HepG2 (cell line): ENCODE results near the gene RPL23. TPM values are rescaled to one million over a fixed set of nuclear protein-coding genes. Genes with fewer than 3 reads are reported as not detected.

ENCODE experiments used
- ATAC-seq: fragments of 200-7000 bp; cut with Tn5 transposase; 3 replicates; pipeline ENCODE4 v1.9.1; 2020; ENCODE audit warnings: mild to moderate bottlenecking, moderate library complexity
- BruUV-seq: library from RNA; stranded (reverse); fragments of 400-500 nt; replicated peaks from 2 replicates; lab custom pipeline; 2021; lab: Mats Ljungman, UMichigan
- CTCF ChIA-PET: fragments of 300-600 bp; formaldehyde crosslinking; extraction: SDS; loops from one replicate; lab custom pipeline; 2021; ENCODE audit warnings: low total read pairs, inconsistent platforms, low intra/inter-chr PET ratio; lab: Yijun Ruan, JAX
- POLR2A ChIA-PET: fragments of 350-600 bp; sonication (Branson Sonifier 250); formaldehyde crosslinking; loops from one replicate; lab custom pipeline; 2020; ENCODE audit warnings: antibody characterized with exemption, inconsistent platforms; lab: Yijun Ruan, JAX
- DNase-seq: peaks from one replicate; pipeline ENCODE4 v3.0.0-alpha.2; 2015; ENCODE audit warnings: low spot score
- FAIRE-seq: peaks from 3 replicates; lab custom pipeline; 2011; peaks lifted over from hg19 to GRCh38; lab: Jason Lieb, UNC
- H2AFZ ChIP-seq: one replicate; pipeline ENCODE4 v1.6.1; 2011; ENCODE audit warnings: low read length, inconsistent platforms
- H3K27ac ChIP-seq: fragments of 300-600 bp; 3 replicates; pipeline ENCODE4 v1.8.0; 2011; ENCODE audit warnings: mixed run types, mild to moderate bottlenecking, mixed read lengths, low read length, inconsistent platforms; ENCODE audit not compliant: insufficient read depth; ENCODE audit errors: extremely low read length
- H3K27me3 ChIP-seq, 2 experiments: fragments of 200-600 bp in 1 of 2; 2 replicates in 1 of 2; 3 replicates in 1 of 2; pipeline versions ENCODE4 v1.6.0 to v1.8.0; 2011; ENCODE audit warnings: low read length in 2 of 2, mild to moderate bottlenecking in 2 of 2, moderate library complexity in 2 of 2, inconsistent platforms in 1 of 2; ENCODE audit not compliant: insufficient read depth in 2 of 2, control insufficient read depth in 1 of 2
- H3K36me3 ChIP-seq, 2 experiments: fragments of 200-600 bp in 1 of 2; replicated peaks in 1 of 2; 2 replicates in 1 of 2; 3 replicates in 1 of 2; pipeline versions ENCODE4 v1.5.1 to v1.8.0; 2011; ENCODE audit warnings: low read length in 2 of 2, inconsistent platforms in 1 of 2; ENCODE audit not compliant: insufficient read depth in 2 of 2, control insufficient read depth in 1 of 2
- H3K4me1 ChIP-seq: 2 replicates; pipeline ENCODE4 v1.5.1; 2012; ENCODE audit warnings: low read length, inconsistent platforms; ENCODE audit not compliant: insufficient read depth
- H3K4me2 ChIP-seq: 2 replicates; pipeline ENCODE4 v1.6.0; 2011; ENCODE audit warnings: low read depth, low read length, inconsistent platforms
- H3K4me3 ChIP-seq, 3 experiments: fragments of 200-600 bp in 1 of 3; sonication (generic), shearing (Covaris generic) in 1 of 3; replicated peaks in 1 of 3; 2 replicates each; pipeline ENCODE4 v1.5.1; 2011 to 2016; ENCODE audit warnings: low read length in 3 of 3, inconsistent platforms in 2 of 3, low read depth in 2 of 3, mild to moderate bottlenecking in 2 of 3, control low read depth in 1 of 3, mixed read lengths in 1 of 3; ENCODE audit not compliant: insufficient read depth in 1 of 3
- H3K79me2 ChIP-seq: one replicate; pipeline ENCODE4 v1.6.1; 2011; ENCODE audit warnings: low read length, inconsistent platforms; ENCODE audit not compliant: insufficient read depth
- H3K9ac ChIP-seq: 2 replicates; pipeline ENCODE4 v1.6.0; 2011; ENCODE audit warnings: mild to moderate bottlenecking, low read depth, low read length, inconsistent platforms; ENCODE audit not compliant: insufficient read depth
- H3K9me3 ChIP-seq: 2 replicates; pipeline ENCODE4 v1.5.1; 2012; ENCODE audit warnings: mild to moderate bottlenecking, low read length
- H4K20me1 ChIP-seq: 2 replicates; pipeline ENCODE4 v1.6.0; 2011; ENCODE audit warnings: inconsistent platforms, mild to moderate bottlenecking, low read length, moderate library complexity; ENCODE audit not compliant: insufficient read depth
- AGO2 ChIP-seq: fragments of 200-400 bp; formaldehyde crosslinking; optimal IDR thresholded peaks from 2 replicates; pipeline ENCODE3; 2017; ENCODE audit warnings: mild to moderate bottlenecking, low read depth, low read length, moderate library complexity
- AHR ChIP-seq: IDR thresholded peaks from 2 replicates; pipeline ENCODE4 v1.6.1; 2018; ENCODE audit warnings: missing genetic modification reagents, missing compliant biosample characterization
- DMTF1 ChIP-seq: sonication (generic); formaldehyde crosslinking; IDR thresholded peaks from 2 replicates; pipeline ENCODE4 v1.4.0; 2020; ENCODE audit warnings: mild to moderate bottlenecking, missing genetic modification reagents
- FOXK2 ChIP-seq: fragments of 450-650 bp; IDR thresholded peaks from 2 replicates; pipeline ENCODE4 v1.6.1; 2016
- FOXM1 ChIP-seq: sonication (generic); formaldehyde crosslinking; IDR thresholded peaks from 2 replicates; pipeline ENCODE4 v1.5.0; 2020; ENCODE audit warnings: missing genetic modification reagents
- HIVEP1 ChIP-seq: sonication (generic); formaldehyde crosslinking; IDR thresholded peaks from 2 replicates; pipeline ENCODE4 v1.4.0; 2020; ENCODE audit warnings: mild to moderate bottlenecking, missing genetic modification reagents
- HNF1A ChIP-seq, 2 experiments: sonication (generic) in 1 of 2; formaldehyde crosslinking in 1 of 2; IDR thresholded peaks; 2 replicates each; pipeline versions ENCODE4 v1.4.0 to v1.6.1; 2016 to 2020; ENCODE audit warnings: borderline replicate concordance in 1 of 2, low read depth in 1 of 2, mild to moderate bottlenecking in 1 of 2, missing genetic modification reagents in 1 of 2
- SYNCRIP ChIP-seq: fragments of 200-400 bp; formaldehyde crosslinking; IDR thresholded peaks from 2 replicates; pipeline ENCODE4 v1.6.1; 2018; ENCODE audit warnings: mild to moderate bottlenecking, low read depth, low read length; ENCODE audit not compliant: insufficient read depth
- TIGD3 ChIP-seq: sonication (generic); formaldehyde crosslinking; IDR thresholded peaks from 2 replicates; pipeline ENCODE4 v1.5.1; 2020; ENCODE audit warnings: mild to moderate bottlenecking, missing genetic modification reagents, borderline replicate concordance
- TOPORS ChIP-seq: sonication (generic); formaldehyde crosslinking; IDR thresholded peaks from 2 replicates; pipeline ENCODE4 v1.8.0; 2023; ENCODE audit warnings: mild to moderate bottlenecking, missing genetic modification reagents
- ZFP82 ChIP-seq: sonication (generic); formaldehyde crosslinking; IDR thresholded peaks from 2 replicates; pipeline ENCODE4 v1.5.1; 2020; ENCODE audit warnings: mild to moderate bottlenecking, missing genetic modification reagents, borderline replicate concordance
- ZNF225 ChIP-seq: sonication (generic); formaldehyde crosslinking; IDR thresholded peaks from 2 replicates; pipeline ENCODE4 v1.4.0; 2020; ENCODE audit warnings: mild to moderate bottlenecking, missing genetic modification reagents
- ZNF230 ChIP-seq: sonication (generic); formaldehyde crosslinking; IDR thresholded peaks from 2 replicates; pipeline ENCODE4 v1.4.0; 2020; ENCODE audit warnings: mild to moderate bottlenecking, missing genetic modification reagents
- ZNF724P ChIP-seq: sonication (generic); formaldehyde crosslinking; IDR thresholded peaks from 2 replicates; pipeline ENCODE4 v1.8.0; 2022; ENCODE audit warnings: missing genetic modification reagents, borderline replicate concordance
- WGBS: methylation state at CpG from one replicate; pipeline ENCODE4 v1.1.6; 2017; ENCODE audit warnings: low lambda C conversion rate; 5-methylcytosine and 5-hydroxymethylcytosine counted together
- in situ Hi-C: cut with HindIII; loops from 2 replicates; pipeline ENCODE4 v1.10.0; 2017; ENCODE audit warnings: low pct_unique_long_range_greater_than_20kb; ENCODE audit not compliant: extremely low pct_ligation_motif_present
- intact Hi-C: fragments of 100-400 bp; cut with micrococcal nuclease; formaldehyde crosslinking; loops from one replicate; pipeline ENCODE4 v1.10.0; 2022; ENCODE audit not compliant: unreplicated experiment
- polyA plus RNA-seq, 8 experiments: library from polyadenylated mRNA; depleted of rRNA in 3 of 8; stranded (reverse) in 7 of 8; unstranded in 1 of 8; fragments of >200 nt; fragmentation: Illumina TruSeq in 4 of 8; extraction: Trizol in 4 of 8; gene quantifications; 2 replicates each; pipeline versions ENCODE4 v1.2.1 to v1.2.3, GENCODE V29; 2011 to 2016; ENCODE audit warnings: low read depth in 4 of 8, missing spikeins in 1 of 8, mixed read lengths in 1 of 8; ENCODE audit not compliant: insufficient read depth in 1 of 8
- total RNA-seq, 5 experiments: library from RNA; depleted of rRNA; stranded (reverse); fragments of >200 nt; fragmentation: Illumina TruSeq; extraction: Trizol; gene quantifications; 2 replicates each; pipeline ENCODE4 v1.2.3, GENCODE V29; 2016; ENCODE audit warnings: low read depth in 1 of 5

The RPL23 gene
- total and polyA plus RNA-seq, 2 of the 13 experiments (the other 11 are each of a cell fraction or from before 2014, with no cell fraction given): 2,790 to 4,860 TPM

- ChIA-PET CTCF (no interaction called here), POLR2A (interaction anchor here (3.8 kb wide), 1 partner anchor 13 kb away, joined by 24 read pairs; the partner anchor contains the start of gene LASP1)
- Histone ChIP-seq H3K27me3 (no peaks in the 10 kb centered on the region), H3K9ac (no peak overlapping the region), H3K27ac (no peak overlapping the region), H3K4me2 (no peak overlapping the region), H2AFZ (no peak overlapping the region), H3K4me3 (no peak overlapping the region), H3K4me1 (peaks cover 66% of the 10 kb centered on the region), H4K20me1 (peaks cover 58% of the 10 kb centered on the region), H3K9me3 (no peaks in the 10 kb centered on the region), H3K79me2 (peaks cover 69% of the 10 kb centered on the region), H3K36me3 (peaks cover 66 to 89% of the 10 kb centered on the region in 2 experiments)
- no TSS peak for BruUV-seq
- DNase-seq (no peak), FAIRE-seq (no peak), ATAC-seq (no peak)
- in situ Hi-C loops (no loop called here), intact Hi-C loops (no loop called here)
- 97% methylated on average over 2 of the region's 2 CpGs for WGBS
- TF ChIP-seq AGO2 (no peak), FOXK2 (no peak), HNF1A (IDR thresholded peaks at IDR 0.05; ENCODE audit: low read depth) (no peak), HNF1A (CRISPR knock-in tag; IDR thresholded peaks at IDR 0.05; ENCODE audit: borderline replicate concordance) (no peak), ZFP82 (CRISPR knock-in tag) (no peak), ZNF225 (CRISPR knock-in tag) (no peak), HIVEP1 (CRISPR knock-in tag) (no peak), ZNF230 (no peak), TIGD3 (CRISPR knock-in tag) (no peak), ZNF724P (CRISPR knock-in tag) (no peak), FOXM1 (CRISPR knock-in tag) (no peak), AHR (no peak), TOPORS (CRISPR knock-in tag) (no peak), SYNCRIP (no peak), DMTF1 (CRISPR knock-in tag) (no peak)
These were observed 29.3 kb upstream of the RPL23 start for GRCh38 chr17:38882870-38883269.
